AG04450 (cell line): Measurements from ENCODE around the gene DHRSX. TPM values are rescaled to one million over a fixed set of nuclear protein-coding genes. Genes with fewer than 3 reads are reported as not detected.
"Not testable (repeated sequence)": the region's sequence is repeated elsewhere in the genome, so short reads cannot be mapped to it uniquely, and the experiment has no call there.

Experiments used
- CTCF ChIA-PET: fragments of 300-600, 350-600 bp; formaldehyde crosslinking; extraction: SDS; loops from one replicate; lab custom pipeline; 2022; ENCODE audit warnings: antibody characterized with exemption, inconsistent platforms; lab: Charles Lee
- POLR2A ChIA-PET: fragments of 350-600 bp; formaldehyde crosslinking; extraction: SDS; loops from one replicate; lab custom pipeline; 2021; ENCODE audit warnings: antibody characterized with exemption, inconsistent platforms; lab: Yijun Ruan, JAX
- DNase-seq: peaks from one replicate; pipeline ENCODE4 v3.0.0-alpha.2; 2011; ENCODE audit warnings: low read depth, low spot score
- H3K27ac ChIP-seq: one replicate; pipeline ENCODE4 v1.5.1; 2012; ENCODE audit warnings: low read depth, low read length, control low read depth
- H3K27me3 ChIP-seq: one replicate; pipeline ENCODE4 v1.6.0; 2012; ENCODE audit warnings: low read length; ENCODE audit not compliant: control insufficient read depth, insufficient read depth
- H3K4me3 ChIP-seq: 2 replicates; pipeline ENCODE4 v1.5.1; 2011; ENCODE audit warnings: mild to moderate bottlenecking, low read depth, low read length, control low read depth
- H3K9me3 ChIP-seq: 2 replicates; pipeline ENCODE4 v1.5.1; 2012; ENCODE audit warnings: low read length; ENCODE audit not compliant: control insufficient read depth, insufficient read depth
- CTCF ChIP-seq: IDR thresholded peaks from 2 replicates; pipeline ENCODE4 v1.5.1; 2011; ENCODE audit warnings: low read depth, low read length, control low read depth, inconsistent platforms
- polyA plus RNA-seq: library from polyadenylated mRNA; depleted of rRNA; stranded (reverse); fragments of >200 nt; gene quantifications from 2 replicates; pipeline ENCODE4 v1.2.3, GENCODE V29; 2011

The DHRSX gene
- polyA plus RNA-seq, 1 experiment, result 43.2 TPM

GRCh38 chrX:2539586-2539985, 38.8 kb upstream of the DHRSX start:
- CTCF ChIA-PET, result no interaction called here
- no peak overlapping the region for H3K4me3 ChIP-seq
- POLR2A ChIA-PET, result no interaction called here
- TF ChIP-seq CTCF, result no peak
- no peak for DNase-seq
- no peaks in the 10 kb centered on the region for H3K9me3 ChIP-seq
- H3K27me3 ChIP-seq, result no peaks in the 10 kb centered on the region
- H3K27ac ChIP-seq, result no peak overlapping the region

- Histone ChIP-seq H3K27ac (no peak overlapping the region), H3K27me3 (no peaks in the 10 kb centered on the region), H3K9me3 (no peaks in the 10 kb centered on the region), H3K4me3 (no peak overlapping the region)
- TF ChIP-seq CTCF, result no peak
- ChIA-PET CTCF (no interaction called here), POLR2A (no interaction called here)
- no peak for DNase-seq
Measured at GRCh38 chrX:2538031-2538757, 37.4 kb upstream of the DHRSX start.

- POLR2A ChIA-PET, result no interaction called here
- CTCF ChIA-PET, result no interaction called here
- H3K9me3 ChIP-seq, result no peaks in the 10 kb centered on the region
- DNase-seq, result no peak
- no peak overlapping the region for H3K4me3 ChIP-seq
- no peaks in the 10 kb centered on the region for H3K27me3 ChIP-seq
- no peak overlapping the region for H3K27ac ChIP-seq
- TF ChIP-seq CTCF, result no peak
Measured at GRCh38 chrX:2536974-2537373, 36.2 kb upstream of the DHRSX start.

- Histone ChIP-seq H3K4me3 (no peak overlapping the region), H3K9me3 (no peaks in the 10 kb centered on the region), H3K27me3 (no peaks in the 10 kb centered on the region), H3K27ac (no peak overlapping the region)
- POLR2A ChIA-PET, result no interaction called here
- TF ChIP-seq CTCF, result no peak
- DNase-seq, result no peak
- CTCF ChIA-PET, result no interaction called here
Measured at GRCh38 chrX:2536141-2536540, 35.4 kb upstream of the DHRSX start.

GRCh38 chrX:2534261-2535021, 33.7 kb upstream of the DHRSX start:
- CTCF ChIA-PET, POLR2A ChIA-PET, H3K9me3 ChIP-seq: not testable (repeated sequence)

More at GRCh38 chrX:2534261-2535021, 33.7 kb upstream of the DHRSX start:
- H3K27me3 ChIP-seq, H3K4me3 ChIP-seq, H3K27ac ChIP-seq, DNase-seq: not testable (repeated sequence)
